ENCODE results near the gene ELN.

- no peak for TF ChIP-seq POLR2AphosphoS5 (IDR thresholded peaks at IDR 0.05; ENCODE audit: low read depth, low read length)
- TF ChIP-seq, protein P1, sequence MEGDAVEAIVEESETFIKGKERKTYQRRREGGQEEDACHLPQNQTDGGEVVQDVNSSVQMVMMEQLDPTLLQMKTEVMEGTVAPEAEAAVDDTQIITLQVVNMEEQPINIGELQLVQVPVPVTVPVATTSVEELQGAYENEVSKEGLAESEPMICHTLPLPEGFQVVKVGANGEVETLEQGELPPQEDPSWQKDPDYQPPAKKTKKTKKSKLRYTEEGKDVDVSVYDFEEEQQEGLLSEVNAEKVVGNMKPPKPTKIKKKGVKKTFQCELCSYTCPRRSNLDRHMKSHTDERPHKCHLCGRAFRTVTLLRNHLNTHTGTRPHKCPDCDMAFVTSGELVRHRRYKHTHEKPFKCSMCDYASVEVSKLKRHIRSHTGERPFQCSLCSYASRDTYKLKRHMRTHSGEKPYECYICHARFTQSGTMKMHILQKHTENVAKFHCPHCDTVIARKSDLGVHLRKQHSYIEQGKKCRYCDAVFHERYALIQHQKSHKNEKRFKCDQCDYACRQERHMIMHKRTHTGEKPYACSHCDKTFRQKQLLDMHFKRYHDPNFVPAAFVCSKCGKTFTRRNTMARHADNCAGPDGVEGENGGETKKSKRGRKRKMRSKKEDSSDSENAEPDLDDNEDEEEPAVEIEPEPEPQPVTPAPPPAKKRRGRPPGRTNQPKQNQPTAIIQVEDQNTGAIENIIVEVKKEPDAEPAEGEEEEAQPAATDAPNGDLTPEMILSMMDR (IDR thresholded peaks at IDR 0.05), result no peak
- TF ChIP-seq, protein P2, sequence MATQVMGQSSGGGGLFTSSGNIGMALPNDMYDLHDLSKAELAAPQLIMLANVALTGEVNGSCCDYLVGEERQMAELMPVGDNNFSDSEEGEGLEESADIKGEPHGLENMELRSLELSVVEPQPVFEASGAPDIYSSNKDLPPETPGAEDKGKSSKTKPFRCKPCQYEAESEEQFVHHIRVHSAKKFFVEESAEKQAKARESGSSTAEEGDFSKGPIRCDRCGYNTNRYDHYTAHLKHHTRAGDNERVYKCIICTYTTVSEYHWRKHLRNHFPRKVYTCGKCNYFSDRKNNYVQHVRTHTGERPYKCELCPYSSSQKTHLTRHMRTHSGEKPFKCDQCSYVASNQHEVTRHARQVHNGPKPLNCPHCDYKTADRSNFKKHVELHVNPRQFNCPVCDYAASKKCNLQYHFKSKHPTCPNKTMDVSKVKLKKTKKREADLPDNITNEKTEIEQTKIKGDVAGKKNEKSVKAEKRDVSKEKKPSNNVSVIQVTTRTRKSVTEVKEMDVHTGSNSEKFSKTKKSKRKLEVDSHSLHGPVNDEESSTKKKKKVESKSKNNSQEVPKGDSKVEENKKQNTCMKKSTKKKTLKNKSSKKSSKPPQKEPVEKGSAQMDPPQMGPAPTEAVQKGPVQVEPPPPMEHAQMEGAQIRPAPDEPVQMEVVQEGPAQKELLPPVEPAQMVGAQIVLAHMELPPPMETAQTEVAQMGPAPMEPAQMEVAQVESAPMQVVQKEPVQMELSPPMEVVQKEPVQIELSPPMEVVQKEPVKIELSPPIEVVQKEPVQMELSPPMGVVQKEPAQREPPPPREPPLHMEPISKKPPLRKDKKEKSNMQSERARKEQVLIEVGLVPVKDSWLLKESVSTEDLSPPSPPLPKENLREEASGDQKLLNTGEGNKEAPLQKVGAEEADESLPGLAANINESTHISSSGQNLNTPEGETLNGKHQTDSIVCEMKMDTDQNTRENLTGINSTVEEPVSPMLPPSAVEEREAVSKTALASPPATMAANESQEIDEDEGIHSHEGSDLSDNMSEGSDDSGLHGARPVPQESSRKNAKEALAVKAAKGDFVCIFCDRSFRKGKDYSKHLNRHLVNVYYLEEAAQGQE (IDR thresholded peaks at IDR 0.05; ENCODE audit: insufficient read depth in 1 of 2, low read depth in 2 of 2, low read length in 1 of 2), result no peak
These were observed 87.4 kb downstream of the ELN start for GRCh38 chr7:74115326-74115725.
